ENCODE measurements around the gene ANGPTL2. TPM values are rescaled to one million over a fixed set of nuclear protein-coding genes. Genes with fewer than 3 reads are reported as not detected.

ANGPTL2 gene
- polyA plus RNA-seq, 4 donors = 0.45 to 16.5 (median 4.3) TPM

- Histone ChIP-seq H3K27me3 (ENCODE audit: control insufficient read depth in 3 of 3, insufficient read depth in 3 of 3, low read length in 3 of 3) (no peaks in the 10 kb centered on the region), H3K36me3 (ENCODE audit: control insufficient read depth in 3 of 3, insufficient read depth in 2 of 3, low read depth in 1 of 3, low read length in 3 of 3) (peaks cover 0 to 56% (median 0%) of the 10 kb centered on the region in 3 donors), H3K4me3 (ENCODE audit: low read depth in 1 of 3, low read length in 3 of 3) (no peak overlapping the region), H3K9me3 (ENCODE audit: control insufficient read depth in 2 of 2, insufficient read depth in 1 of 2, low read depth in 1 of 2, low read length in 1 of 2) (no peaks in the 10 kb centered on the region), H3K27ac (ENCODE audit: low read depth in 1 of 3, low read length in 2 of 3) (no peak overlapping the region), H3K4me1 (ENCODE audit: control insufficient read depth in 3 of 3, insufficient read depth in 2 of 3, low read depth in 1 of 3, low read length in 2 of 3) (peaks cover 0 to 13% (median 0%) of the 10 kb centered on the region in 3 donors)
- FAIRE-seq = no peak
- WGBS, 3 donors = 86 to 92% (median 91%) methylated on average over 5 of the region's 5 CpGs
- no peak for DNase-seq
Observed at GRCh38 chr9:127136880-127137639, 14.6 kb upstream of the ANGPTL2 start.

- WGBS, 3 donors = 83 to 96% (median 90%) methylated on average over 8 of the region's 8 CpGs
- Histone ChIP-seq H3K27ac (ENCODE audit: low read depth in 1 of 3, low read length in 2 of 3) (no peak overlapping the region), H3K27me3 (ENCODE audit: control insufficient read depth in 3 of 3, insufficient read depth in 3 of 3, low read length in 3 of 3) (no peaks in the 10 kb centered on the region), H3K36me3 (ENCODE audit: control insufficient read depth in 3 of 3, insufficient read depth in 2 of 3, low read depth in 1 of 3, low read length in 3 of 3) (peaks cover 0 to 62% (median 0%) of the 10 kb centered on the region in 3 donors), H3K4me3 (ENCODE audit: low read depth in 1 of 3, low read length in 3 of 3) (no peak overlapping the region), H3K4me1 (ENCODE audit: control insufficient read depth in 3 of 3, insufficient read depth in 2 of 3, low read depth in 1 of 3, low read length in 2 of 3) (peaks cover 0 to 13% (median 0%) of the 10 kb centered on the region in 3 donors), H3K9me3 (ENCODE audit: control insufficient read depth in 2 of 2, insufficient read depth in 1 of 2, low read depth in 1 of 2, low read length in 1 of 2) (no peaks in the 10 kb centered on the region)
- no peak for DNase-seq
- no peak for FAIRE-seq
Observed at GRCh38 chr9:127136081-127136879, 13.8 kb upstream of the ANGPTL2 start.

GRCh38 chr9:127135056-127135745 is 12.8 kb upstream of the ANGPTL2 start:
- no peak for DNase-seq
- Histone ChIP-seq H3K4me1 (ENCODE audit: control insufficient read depth in 3 of 3, insufficient read depth in 2 of 3, low read depth in 1 of 3, low read length in 2 of 3) (peaks cover 0 to 13% (median 0%) of the 10 kb centered on the region in 3 donors), H3K36me3 (ENCODE audit: control insufficient read depth in 3 of 3, insufficient read depth in 2 of 3, low read depth in 1 of 3, low read length in 3 of 3) (peaks cover 0 to 60% (median 0%) of the 10 kb centered on the region in 3 donors), H3K27ac (ENCODE audit: low read depth in 1 of 3, low read length in 2 of 3) (peak overlapping the region in 1 of 3 donors; percentile 28), H3K4me3 (ENCODE audit: low read depth in 1 of 3, low read length in 3 of 3) (no peak overlapping the region), H3K9me3 (ENCODE audit: control insufficient read depth in 2 of 2, insufficient read depth in 1 of 2, low read depth in 1 of 2, low read length in 1 of 2) (no peaks in the 10 kb centered on the region), H3K27me3 (ENCODE audit: control insufficient read depth in 3 of 3, insufficient read depth in 3 of 3, low read length in 3 of 3) (no peaks in the 10 kb centered on the region)
- no peak for FAIRE-seq
- 65 to 100% (median 84%) methylated on average over 4 of the region's 4 CpGs for WGBS, 3 donors

GRCh38 chr9:127133739-127134167 is 11.3 kb upstream of the ANGPTL2 start:
- DNase-seq (peak in 1 of 2 donors; percentile 21), FAIRE-seq (no peak)
- H3K4me3 ChIP-seq (ENCODE audit: low read depth in 1 of 3, low read length in 3 of 3) = no peak overlapping the region
- peaks cover 0 to 24% (median 0%) of the 10 kb centered on the region in 3 donors for H3K4me1 ChIP-seq (ENCODE audit: control insufficient read depth in 3 of 3, insufficient read depth in 2 of 3, low read depth in 1 of 3, low read length in 2 of 3)
- H3K9me3 ChIP-seq (ENCODE audit: control insufficient read depth in 2 of 2, insufficient read depth in 1 of 2, low read depth in 1 of 2, low read length in 1 of 2) = no peaks in the 10 kb centered on the region
- H3K27me3 ChIP-seq (ENCODE audit: control insufficient read depth in 3 of 3, insufficient read depth in 3 of 3, low read length in 3 of 3) = no peaks in the 10 kb centered on the region
- H3K36me3 ChIP-seq (ENCODE audit: control insufficient read depth in 3 of 3, insufficient read depth in 2 of 3, low read depth in 1 of 3, low read length in 3 of 3) = peaks cover 0 to 58% (median 0%) of the 10 kb centered on the region in 3 donors
- 65 to 90% (median 88%) methylated on average over 13 of the region's 13 CpGs for WGBS, 3 donors
- H3K27ac ChIP-seq (ENCODE audit: low read depth in 1 of 3, low read length in 2 of 3) = peak overlapping the region in 2 of 3 donors; percentile 64 to 83

- Histone ChIP-seq H3K27me3 (ENCODE audit: control insufficient read depth in 3 of 3, insufficient read depth in 3 of 3, low read length in 3 of 3) (no peaks in the 10 kb centered on the region), H3K27ac (ENCODE audit: low read depth in 1 of 3, low read length in 2 of 3) (peak overlapping the region in 2 of 3 donors; percentile 64 to 83), H3K9me3 (ENCODE audit: control insufficient read depth in 2 of 2, insufficient read depth in 1 of 2, low read depth in 1 of 2, low read length in 1 of 2) (no peaks in the 10 kb centered on the region), H3K4me3 (ENCODE audit: low read depth in 1 of 3, low read length in 3 of 3) (no peak overlapping the region), H3K36me3 (ENCODE audit: control insufficient read depth in 3 of 3, insufficient read depth in 2 of 3, low read depth in 1 of 3, low read length in 3 of 3) (peaks cover 0 to 53% (median 0%) of the 10 kb centered on the region in 3 donors), H3K4me1 (ENCODE audit: control insufficient read depth in 3 of 3, insufficient read depth in 2 of 3, low read depth in 1 of 3, low read length in 2 of 3) (peaks cover 0 to 25% (median 0%) of the 10 kb centered on the region in 3 donors)
- WGBS, 3 donors = 72 to 91% (median 81%) methylated on average over 15 of the region's 15 CpGs
- DNase-seq (peak in 1 of 2 donors; percentile 10), FAIRE-seq (no peak)
Observed at GRCh38 chr9:127132921-127133647, 10.6 kb upstream of the ANGPTL2 start.

- no peak overlapping the region for H3K4me3 ChIP-seq (ENCODE audit: low read depth in 1 of 3, low read length in 3 of 3)
- H3K4me1 ChIP-seq (ENCODE audit: control insufficient read depth in 3 of 3, insufficient read depth in 2 of 3, low read depth in 1 of 3, low read length in 2 of 3) = peaks cover 0 to 25% (median 0%) of the 10 kb centered on the region in 3 donors
- FAIRE-seq (no peak), DNase-seq (no peak)
- H3K27ac ChIP-seq (ENCODE audit: low read depth in 1 of 3, low read length in 2 of 3) = peak overlapping the region in 1 of 3 donors; percentile 32
- no peaks in the 10 kb centered on the region for H3K9me3 ChIP-seq (ENCODE audit: control insufficient read depth in 2 of 2, insufficient read depth in 1 of 2, low read depth in 1 of 2, low read length in 1 of 2)
- WGBS, 3 donors = 92 to 93% (median 92%) methylated on average over 4 of the region's 4 CpGs
- H3K36me3 ChIP-seq (ENCODE audit: control insufficient read depth in 3 of 3, insufficient read depth in 2 of 3, low read depth in 1 of 3, low read length in 3 of 3) = peaks cover 0 to 51% (median 0%) of the 10 kb centered on the region in 3 donors
- no peaks in the 10 kb centered on the region for H3K27me3 ChIP-seq (ENCODE audit: control insufficient read depth in 3 of 3, insufficient read depth in 3 of 3, low read length in 3 of 3)
Observed at GRCh38 chr9:127132375-127132774, 9.9 kb upstream of the ANGPTL2 start.

GRCh38 chr9:127131871-127132270 is 9.4 kb upstream of the ANGPTL2 start:
- Histone ChIP-seq H3K27me3 (ENCODE audit: control insufficient read depth in 3 of 3, insufficient read depth in 3 of 3, low read length in 3 of 3) (no peaks in the 10 kb centered on the region), H3K27ac (ENCODE audit: low read depth in 1 of 3, low read length in 2 of 3) (peak overlapping the region in 1 of 3 donors; percentile 86), H3K9me3 (ENCODE audit: control insufficient read depth in 2 of 2, insufficient read depth in 1 of 2, low read depth in 1 of 2, low read length in 1 of 2) (no peaks in the 10 kb centered on the region), H3K36me3 (ENCODE audit: control insufficient read depth in 3 of 3, insufficient read depth in 2 of 3, low read depth in 1 of 3, low read length in 3 of 3) (peaks cover 0 to 47% (median 0%) of the 10 kb centered on the region in 3 donors), H3K4me3 (ENCODE audit: low read depth in 1 of 3, low read length in 3 of 3) (no peak overlapping the region), H3K4me1 (ENCODE audit: control insufficient read depth in 3 of 3, insufficient read depth in 2 of 3, low read depth in 1 of 3, low read length in 2 of 3) (peaks cover 0 to 25% (median 0%) of the 10 kb centered on the region in 3 donors)
- FAIRE-seq = no peak
- 78 to 93% (median 88%) methylated on average over 6 of the region's 6 CpGs for WGBS, 3 donors
- no peak for DNase-seq

All from small intestine (tissue), 7 donors.